ENCODE measurements around the gene ZNF239.
"Not testable (repeated sequence)": the region's sequence is repeated elsewhere in the genome, so short reads cannot be mapped to it uniquely, and the experiment has no call there.

Gene ZNF239

GRCh38 chr10:43574001-43574892 lies at the start of gene ZNF239:
Gene ZNF239, minus strand, starts transcription at chr10:43574616. Its CDS starts 16,537 bp downstream, at chr10:43558079.
- H3K4me3 ChIP-seq (ENCODE audit: low read depth, low read length): peak within 1 kb of the TSS; percentile 51

- no peak overlapping the region for H3K4me3 ChIP-seq (ENCODE audit: low read depth, low read length)
Observed at GRCh38 chr10:43623351-43623750, 48.9 kb upstream of the ZNF239 start.

- H3K4me3 ChIP-seq (ENCODE audit: low read depth, low read length): no peak overlapping the region
Observed at GRCh38 chr10:43622038-43622437, 47.6 kb upstream of the ZNF239 start.

GRCh38 chr10:43619368-43619767 lies 45.0 kb upstream of the ZNF239 start:
- H3K4me3 ChIP-seq (ENCODE audit: low read depth, low read length): no peak overlapping the region

- H3K4me3 ChIP-seq (ENCODE audit: low read depth, low read length): no peak overlapping the region
Observed at GRCh38 chr10:43616697-43617370, 42.4 kb upstream of the ZNF239 start.

- no peak overlapping the region for H3K4me3 ChIP-seq (ENCODE audit: low read depth, low read length)
Observed at GRCh38 chr10:43610636-43611035, 36.2 kb upstream of the ZNF239 start.

- H3K4me3 ChIP-seq (ENCODE audit: low read depth, low read length): peak overlapping the region; percentile 59
Observed at GRCh38 chr10:43607199-43607573, 32.8 kb upstream of the ZNF239 start.

- peak within 1 kb of the TSS; percentile 59 for H3K4me3 ChIP-seq (ENCODE audit: low read depth, low read length)
Observed at GRCh38 chr10:43606323-43607198, 32.1 kb upstream of the ZNF239 start, which contains the start of gene ZNF485. Gene ZNF485, plus strand, starts transcription at chr10:43606438. Its CDS starts 613 bp downstream, at chr10:43607051.

- peak overlapping the region; percentile 59 for H3K4me3 ChIP-seq (ENCODE audit: low read depth, low read length)
Observed at GRCh38 chr10:43605850-43606322, 31.5 kb upstream of the ZNF239 start.

GRCh38 chr10:43601576-43601975 lies 27.2 kb upstream of the ZNF239 start:
- H3K4me3 ChIP-seq (ENCODE audit: low read depth, low read length): not testable (repeated sequence)

- H3K4me3 ChIP-seq (ENCODE audit: low read depth, low read length): no peak overlapping the region
Observed at GRCh38 chr10:43599333-43599732, 24.9 kb upstream of the ZNF239 start.

GRCh38 chr10:43598446-43598845 lies 24.0 kb upstream of the ZNF239 start:
- no peak overlapping the region for H3K4me3 ChIP-seq (ENCODE audit: low read depth, low read length)

GRCh38 chr10:43596546-43596945 lies 22.1 kb upstream of the ZNF239 start:
- no peak overlapping the region for H3K4me3 ChIP-seq (ENCODE audit: low read depth, low read length)

GRCh38 chr10:43595739-43596298 lies 21.4 kb upstream of the ZNF239 start:
- H3K4me3 ChIP-seq (ENCODE audit: low read depth, low read length): no peak overlapping the region

GRCh38 chr10:43594944-43595589 lies 20.7 kb upstream of the ZNF239 start:
- H3K4me3 ChIP-seq (ENCODE audit: low read depth, low read length): no peak overlapping the region

GRCh38 chr10:43591303-43591904 lies 17.0 kb upstream of the ZNF239 start:
- no peak overlapping the region for H3K4me3 ChIP-seq (ENCODE audit: low read depth, low read length)

GRCh38 chr10:43586730-43587115 lies 12.3 kb upstream of the ZNF239 start:
- not testable (repeated sequence) for H3K4me3 ChIP-seq (ENCODE audit: low read depth, low read length)

- no peak overlapping the region for H3K4me3 ChIP-seq (ENCODE audit: low read depth, low read length)
Observed at GRCh38 chr10:43585981-43586729, 11.7 kb upstream of the ZNF239 start.

- H3K4me3 ChIP-seq (ENCODE audit: low read depth, low read length): no peak overlapping the region
Observed at GRCh38 chr10:43585046-43585445, 10.6 kb upstream of the ZNF239 start.

Measured in iPS-11a (cell line).